IMR-90 (cell line): Measurements from ENCODE around the gene DCAF5. TPM values are rescaled to one million over a fixed set of nuclear protein-coding genes. Genes with fewer than 3 reads are reported as not detected.
A peak's percentile ranks its signal among the peaks of the same experiment; 100 is the strongest.

ENCODE experiments used
- ATAC-seq: fragments of 200-7000 bp; cut with Tn5 transposase; 2 replicates; pipeline ENCODE4 v1.9.1; 2020; ENCODE audit warnings: low read depth, mild to moderate bottlenecking, moderate library complexity
- BruUV-seq: library from RNA; stranded (reverse); fragments of 400-500 nt; replicated peaks from 2 replicates; lab custom pipeline; 2021; lab: Mats Ljungman, UMichigan
- CTCF ChIA-PET: fragments of 300-600 bp; formaldehyde crosslinking; extraction: SDS; loops from one replicate; lab custom pipeline; 2021; ENCODE audit warnings: antibody characterized with exemption; lab: Yijun Ruan, JAX
- POLR2A ChIA-PET: fragments of 300-600 bp; sonication (Branson Sonifier 250); formaldehyde crosslinking; loops from one replicate; lab custom pipeline; 2022; ENCODE audit warnings: antibody characterized with exemption; ENCODE audit not compliant: unreplicated experiment; lab: Charles Lee
- DNase-seq: peaks from one replicate; pipeline ENCODE4 v3.0.0; 2013
- H2AFZ ChIP-seq: replicated peaks from 2 replicates; pipeline ENCODE3; 2013; ENCODE audit warnings: low read length, mild to moderate bottlenecking; ENCODE audit not compliant: poor library complexity
- H2AK5ac ChIP-seq: 2 replicates; pipeline ENCODE4 v1.6.1; 2013; ENCODE audit warnings: low read depth, low read length, inconsistent platforms
- H2AK9ac ChIP-seq: replicated peaks from 2 replicates; pipeline ENCODE3; 2013; ENCODE audit warnings: mild to moderate bottlenecking, low read depth, low read length, moderate library complexity; ENCODE audit not compliant: poor library complexity
- H2BK120ac ChIP-seq: 2 replicates; pipeline ENCODE4 v1.6.1; 2013; ENCODE audit warnings: low read depth, low read length, inconsistent platforms
- H2BK15ac ChIP-seq: 3 replicates; pipeline ENCODE4 v1.6.1; 2013; ENCODE audit warnings: low read depth, low read length, inconsistent platforms
- H2BK20ac ChIP-seq: 2 replicates; pipeline ENCODE4 v1.6.1; 2013; ENCODE audit warnings: low read depth, mild to moderate bottlenecking, inconsistent platforms, low read length, moderate library complexity
- H2BK5ac ChIP-seq: 2 replicates; pipeline ENCODE4 v1.6.1; 2013; ENCODE audit warnings: mild to moderate bottlenecking, low read depth, low read length, inconsistent platforms; ENCODE audit not compliant: poor library complexity, severe bottlenecking
- H3K14ac ChIP-seq: replicated peaks from 2 replicates; pipeline ENCODE4 v1.6.1; 2013; ENCODE audit warnings: low read depth, low read length, inconsistent platforms
- H3K18ac ChIP-seq: 2 replicates; pipeline ENCODE4 v1.6.1; 2013; ENCODE audit warnings: low read depth, low read length, control low read depth
- H3K23ac ChIP-seq: 2 replicates; pipeline ENCODE4 v1.6.1; 2013; ENCODE audit warnings: low read depth, low read length, inconsistent platforms
- H3K27ac ChIP-seq: 2 replicates; pipeline ENCODE4 v1.5.1; 2013; ENCODE audit warnings: mild to moderate bottlenecking, control low read depth, low read length; ENCODE audit not compliant: insufficient read depth
- H3K27me3 ChIP-seq: 2 replicates; pipeline ENCODE4 v1.6.1; 2013; ENCODE audit warnings: low read length; ENCODE audit not compliant: control insufficient read depth, insufficient read depth
- H3K36me3 ChIP-seq: 2 replicates; pipeline ENCODE4 v1.6.1; 2013; ENCODE audit warnings: low read length, mixed read lengths; ENCODE audit not compliant: control insufficient read depth, insufficient read depth
- H3K4ac ChIP-seq: 2 replicates; pipeline ENCODE4 v1.6.1; 2013; ENCODE audit warnings: low read depth, low read length, inconsistent platforms
- H3K4me1 ChIP-seq: 2 replicates; pipeline ENCODE4 v1.6.1; 2013; ENCODE audit warnings: low read length, mixed read lengths; ENCODE audit not compliant: control insufficient read depth, insufficient read depth
- H3K4me2 ChIP-seq: 2 replicates; pipeline ENCODE4 v1.6.1; 2013; ENCODE audit warnings: low read depth, mild to moderate bottlenecking, control low read depth, low read length, moderate library complexity
- H3K4me3 ChIP-seq: 2 replicates; pipeline ENCODE4 v1.5.1; 2013; ENCODE audit warnings: low read depth, mild to moderate bottlenecking, control low read depth, low read length, moderate library complexity; ENCODE audit not compliant: insufficient read depth
- H3K56ac ChIP-seq: 2 replicates; pipeline ENCODE4 v1.6.1; 2013; ENCODE audit warnings: low read length, inconsistent platforms; ENCODE audit not compliant: insufficient read depth; ENCODE audit errors: extremely low read depth
- H3K79me1 ChIP-seq, 2 experiments: 2 replicates each; pipeline ENCODE4 v1.6.1; 2013; ENCODE audit warnings: low read length in 2 of 2, inconsistent platforms in 1 of 2, low read depth in 1 of 2
- H3K9ac ChIP-seq: 2 replicates; pipeline ENCODE4 v1.6.1; 2013; ENCODE audit warnings: low read depth, low read length, control low read depth
- H3K9me1 ChIP-seq: 2 replicates; pipeline ENCODE4 v1.6.1; 2013; ENCODE audit warnings: low read length, inconsistent platforms; ENCODE audit not compliant: insufficient read depth
- H3K9me3 ChIP-seq: 2 replicates; pipeline ENCODE4 v1.6.1; 2013; ENCODE audit warnings: low read length; ENCODE audit not compliant: control insufficient read depth, insufficient read depth
- H4K20me1 ChIP-seq: 2 replicates; pipeline ENCODE4 v1.6.1; 2013; ENCODE audit warnings: low read length, inconsistent platforms; ENCODE audit not compliant: insufficient read depth
- H4K5ac ChIP-seq: 2 replicates; pipeline ENCODE4 v1.6.1; 2013; ENCODE audit warnings: mild to moderate bottlenecking, low read depth, low read length, control low read depth
- H4K8ac ChIP-seq, 2 experiments: 2 replicates each; pipeline ENCODE4 v1.6.1; 2013; ENCODE audit warnings: low read depth in 2 of 2, low read length in 2 of 2, control low read depth in 1 of 2, inconsistent platforms in 1 of 2
- H4K91ac ChIP-seq: 2 replicates; pipeline ENCODE4 v1.6.1; 2013; ENCODE audit warnings: low read depth, low read length, inconsistent platforms; ENCODE audit not compliant: insufficient read depth
- MAZ ChIP-seq: IDR thresholded peaks from 2 replicates; pipeline ENCODE4 v1.6.1; 2012; ENCODE audit warnings: low read depth, mild to moderate bottlenecking, low read length, improper control_type of control experiment, moderate library complexity, borderline replicate concordance
- WGBS, 2 experiments: methylation state at CpG; one replicate each; pipeline versions ENCODE4 v1.1.5 to v1.1.7; 2013; ENCODE audit warnings: missing lambda C conversion rate in 2 of 2; ENCODE audit not compliant: insufficient read length in 1 of 2; ENCODE audit errors: extremely low coverage in 2 of 2; 5-methylcytosine and 5-hydroxymethylcytosine counted together
- dilution Hi-C: fragments of 300-500 bp; cut with HindIII; formaldehyde crosslinking; loops from one replicate; pipeline ENCODE4 v1.14.3; 2018; ENCODE audit warnings: low sequenced_read_pairs; ENCODE audit not compliant: unreplicated experiment
- in situ Hi-C: fragments of 300-500 bp; cut with MboI; formaldehyde crosslinking; loops from 3 replicates; pipeline ENCODE4 v1.14.3; 2019; ENCODE audit warnings: low sequenced_read_pairs, inconsistent platforms, mixed read lengths
- intact Hi-C: fragments of 100-400 bp; cut with micrococcal nuclease; formaldehyde crosslinking; loops from 2 replicates; pipeline ENCODE4 v1.10.0; 2022
- polyA plus RNA-seq, 3 experiments: library from polyadenylated mRNA; depleted of rRNA; stranded (reverse); fragments of >200 nt; gene quantifications; 2 replicates each; pipeline ENCODE4 v1.2.3, GENCODE V29; 2012; ENCODE audit warnings: low replicate concordance in 1 of 3
- total RNA-seq: library from RNA; depleted of rRNA; stranded (reverse); fragments of >200 nt; gene quantifications from 2 replicates; pipeline ENCODE4 v1.2.3, GENCODE V29; 2012
- TF ChIP-seq, protein P1 (sequence below): fragments of 150-350 bp; IDR thresholded peaks from 2 replicates; pipeline ENCODE4 v1.6.1; 2017; ENCODE audit warnings: mild to moderate bottlenecking, antibody characterized with exemption, low read length, low read depth

The DCAF5 gene
- total and polyA plus RNA-seq, 2 of the 4 experiments (the other 2 are of a cell fraction), result 17.6 to 30.4 TPM

DNA sequence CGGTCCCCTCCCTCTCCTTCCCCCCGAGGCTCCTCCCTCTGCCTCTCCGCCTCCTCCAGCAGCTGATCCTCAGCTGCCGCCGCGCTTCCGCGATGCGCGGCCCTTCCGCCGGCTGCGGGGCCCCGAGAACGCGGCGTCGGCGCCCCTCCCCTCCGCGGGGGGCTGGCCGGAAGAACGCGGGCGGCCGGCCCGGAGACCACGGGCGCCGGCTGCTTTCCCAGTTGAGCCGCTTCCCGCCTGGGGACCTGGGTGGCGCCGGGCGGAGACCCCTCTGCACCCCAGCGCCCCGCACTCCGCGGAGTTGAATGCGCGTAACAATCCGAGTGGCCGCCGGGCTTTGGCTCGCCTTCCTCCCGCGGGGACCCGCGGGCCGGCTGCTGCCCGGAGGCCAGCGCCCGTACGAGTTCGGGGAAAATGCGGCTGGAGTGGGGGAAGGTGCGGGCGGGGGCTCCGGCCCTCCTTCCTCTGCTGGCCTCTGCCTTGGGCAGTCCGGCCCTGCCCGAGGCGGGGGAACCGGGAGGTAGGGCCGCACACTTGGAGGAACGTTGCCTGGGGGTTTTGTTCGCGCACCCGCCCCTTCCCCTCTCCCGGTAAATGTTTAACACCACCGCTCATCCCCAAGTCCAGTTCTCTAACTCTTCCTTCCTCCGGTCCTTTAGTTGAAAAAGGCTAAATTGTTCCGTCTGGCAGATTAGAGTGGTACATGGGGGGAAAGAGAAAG lies 393 bp upstream of the DCAF5 start:
- Histone ChIP-seq H3K9me1 (0 out of 2 replicates have a peak, but pooled peaks cover 5% of the 10 kb centered on the region), H4K20me1 (peaks cover 19% of the 10 kb centered on the region; the same call in 1 of the 2 replicates), H3K56ac (peak overlapping the region; percentile 57), H2BK5ac (peak overlapping the region; percentile 10), H2BK15ac (no peak overlapping the region), H3K14ac (peak overlapping the region; percentile 93), H3K23ac (peak overlapping the region; percentile 86), H2AK9ac (peak overlapping the region; percentile 35), H4K91ac (peak overlapping the region; percentile 29; the same call in 1 of the 2 replicates), H2AK5ac (no peak overlapping the region), H2AFZ (peak overlapping the region; percentile 95), H3K4me3 (peak overlapping the region; percentile 88), H2BK20ac (0 out of 2 replicates have a peak overlapping the region, but pooled peaks have one; percentile 14), H3K4me2 (peak overlapping the region; percentile 87), H4K8ac (peak overlapping the region; percentile 8 to 73; a peak in 2 of 4 replicates), H3K18ac (peak overlapping the region; percentile 50; the same call in 1 of the 2 replicates), H3K79me1 (peaks cover 15 to 46% of the 10 kb centered on the region in 2 experiments), H3K27me3 (no peaks in the 10 kb centered on the region), H3K4ac (peak overlapping the region; percentile 64), H3K9ac (peak overlapping the region; percentile 82), H3K9me3 (no peaks in the 10 kb centered on the region), H2BK120ac (peak overlapping the region; percentile 52; the same call in 1 of the 2 replicates), H3K36me3 (peaks cover 2% of the 10 kb centered on the region; the same call in 1 of the 2 replicates), H4K5ac (peak overlapping the region; percentile 53), H3K4me1 (peaks cover 8% of the 10 kb centered on the region), H3K27ac (peak overlapping the region; percentile 70)
- DNase-seq (peak; percentile 93), ATAC-seq (peak; percentile 90)
- no peak for TF ChIP-seq MAZ
- TF ChIP-seq, protein P1, sequence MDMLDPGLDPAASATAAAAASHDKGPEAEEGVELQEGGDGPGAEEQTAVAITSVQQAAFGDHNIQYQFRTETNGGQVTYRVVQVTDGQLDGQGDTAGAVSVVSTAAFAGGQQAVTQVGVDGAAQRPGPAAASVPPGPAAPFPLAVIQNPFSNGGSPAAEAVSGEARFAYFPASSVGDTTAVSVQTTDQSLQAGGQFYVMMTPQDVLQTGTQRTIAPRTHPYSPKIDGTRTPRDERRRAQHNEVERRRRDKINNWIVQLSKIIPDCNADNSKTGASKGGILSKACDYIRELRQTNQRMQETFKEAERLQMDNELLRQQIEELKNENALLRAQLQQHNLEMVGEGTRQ, result 0 out of 2 replicates have a peak, but pooled peaks have one; percentile 28
- intact Hi-C loops, result no loop called here
- BruUV-seq, result no TSS peak
- in situ Hi-C loops, result no loop called here
- ChIA-PET POLR2A (interaction anchor here (0.6 kb wide), 1 partner anchor 199 kb away, joined by 3 read pairs; no protein-coding TSS in a partner anchor), CTCF (interaction anchor here (0.5 kb wide), 1 partner anchor 50 kb away, joined by 3 read pairs; no protein-coding TSS in a partner anchor)
- 0% methylated on average over 9 of the region's 72 CpGs; no CpG with 5 or more reads in 1 of the 2 experiments for WGBS, 2 experiments
- dilution Hi-C loops, result no loop called here
